ENCODE results near the gene PROSER3. TPM values are rescaled to one million over a fixed set of nuclear protein-coding genes. Genes with fewer than 3 reads are reported as not detected.

The PROSER3 gene
- total and polyA plus RNA-seq, 2 donors (not counting 3 experiments of a cell fraction or from before 2014, with no cell fraction given): 18.3 to 28.3 TPM

- ChIA-PET POLR2A (no interaction called here), CTCF (no interaction called here)
- Histone ChIP-seq H3K4me2 (ENCODE audit: insufficient read depth, low read length) (no peak overlapping the region), H3K27ac (ENCODE audit: insufficient read depth, low read depth, low read length) (no peak overlapping the region), H3K9me3 (replicated peaks; ENCODE audit: control insufficient read depth, insufficient read depth, low read length) (no peaks in the 10 kb centered on the region), H3K79me2 (ENCODE audit: control insufficient read depth, insufficient read depth, low read length) (peaks cover 16% of the 10 kb centered on the region), H4K20me1 (replicated peaks; ENCODE audit: control insufficient read depth, extremely low read depth, insufficient read depth, low read length) (no peaks in the 10 kb centered on the region), H3K9ac (replicated peaks; ENCODE audit: extremely low read depth, insufficient read depth, low read length) (no peak overlapping the region), H3K4me1 (ENCODE audit: control insufficient read depth, extremely low read depth, insufficient read depth, low read length) (peaks cover 22% of the 10 kb centered on the region), H3K27me3 (ENCODE audit: control insufficient read depth in 2 of 2, insufficient read depth in 2 of 2, low read length in 2 of 2) (no peaks in the 10 kb centered on the region), H2AFZ (ENCODE audit: low read depth, low read length) (no peak overlapping the region), H3K9me1 (replicated peaks; ENCODE audit: control insufficient read depth, extremely low read depth, insufficient read depth, low read length) (no peaks in the 10 kb centered on the region), H3K4me3 (replicated peaks in 1 of 3; ENCODE audit: insufficient read depth in 1 of 3, low read depth in 1 of 3, low read length in 3 of 3) (no peak overlapping the region), H3K36me3 (ENCODE audit: control insufficient read depth in 2 of 2, extremely low read depth in 1 of 2, insufficient read depth in 2 of 2, low read length in 2 of 2) (peaks cover 0 to 13% of the 10 kb centered on the region in 2 experiments)
- BruUV-seq (replicated peaks): TSS peak; percentile 29
- DNase-seq (ENCODE audit: low read depth, low spot score) (no peak), FAIRE-seq (no peak)
- intact Hi-C loops (cut with micrococcal nuclease): loop anchor here (5.0 kb wide), 1 partner anchor 107 kb away; the partner anchor contains the start of gene COX6B1
- dilution Hi-C loops (cut with MboI; ENCODE audit: extremely low pct_ligation_motif_present, low sequenced_read_pairs): no loop called here
- TF ChIP-seq MAX (IDR thresholded peaks at IDR 0.05; ENCODE audit: insufficient read depth, insufficient read length): no peak
- no peak for TF ChIP-seq EZH2 (IDR thresholded peaks at IDR 0.05; ENCODE audit: borderline replicate concordance, low read depth, low read length, severe bottlenecking)
- no peak for TF ChIP-seq JUN (IDR thresholded peaks at IDR 0.05; ENCODE audit: borderline replicate concordance, insufficient read depth, insufficient read length, low read depth)
- TF ChIP-seq GATA2 (IDR thresholded peaks at IDR 0.05; ENCODE audit: insufficient read depth, insufficient read length, low read depth, low read length): no peak
- no peak for TF ChIP-seq POLR2AphosphoS5 (IDR thresholded peaks at IDR 0.05; ENCODE audit: insufficient read depth, low read depth, low read length)
- no peak for TF ChIP-seq POLR2A (IDR thresholded peaks at IDR 0.05; ENCODE audit: low read depth, low read length)
- TF ChIP-seq MYC (IDR thresholded peaks at IDR 0.05; ENCODE audit: low read depth, low read length): no peak
- no peak for TF ChIP-seq FOS (IDR thresholded peaks at IDR 0.05; ENCODE audit: borderline replicate concordance, insufficient read depth, low read length)
- TF ChIP-seq CTCF (IDR thresholded peaks at IDR 0.05; ENCODE audit: extremely low read depth in 1 of 2, insufficient read depth in 1 of 2, low read depth in 1 of 2, low read length in 2 of 2): no peak
These were observed 3.4 kb upstream of the PROSER3 start for GRCh38 chr19:35754370-35755130.
